Spleen (tissue), 11 donors: ENCODE data around the gene KCNJ6. TPM values are rescaled to one million over a fixed set of nuclear protein-coding genes. Genes with fewer than 3 reads are reported as not detected.

ENCODE experiments used
- DNase-seq: peaks from one replicate; pipeline ENCODE4 v3.0.0-alpha.2; 2020
- H3K27ac ChIP-seq, 8 donors: fragments of 200-600 bp; sonication (generic) in 7 of 8; 1 replicate in 4 of 8; 2 replicates in 4 of 8; pipeline versions ENCODE4 v1.5.0 to v1.8.0; 2016 to 2021; ENCODE audit warnings: inconsistent platforms in 4 of 8, mild to moderate bottlenecking in 4 of 8, moderate library complexity in 1 of 8
- H3K27me3 ChIP-seq, 7 donors: fragments of 200-600 bp; sonication (generic) in 6 of 7; replicated peaks in 1 of 7; 1 replicate in 4 of 7; 2 replicates in 3 of 7; pipeline versions ENCODE4 v1.5.0 to v1.8.0; 2016 to 2021; ENCODE audit warnings: inconsistent platforms in 3 of 7, mild to moderate bottlenecking in 1 of 7
- H3K36me3 ChIP-seq, 6 donors: fragments of 200-600 bp; sonication (generic) in 5 of 6; 1 replicate in 4 of 6; 2 replicates in 2 of 6; pipeline versions ENCODE4 v1.5.0 to v1.8.0; 2016 to 2021; ENCODE audit warnings: inconsistent platforms in 2 of 6
- H3K4me1 ChIP-seq, 6 donors: fragments of 200-600 bp; sonication (generic) in 5 of 6; 1 replicate in 3 of 6; 2 replicates in 3 of 6; pipeline versions ENCODE4 v1.5.0 to v1.8.0; 2016 to 2021; ENCODE audit warnings: inconsistent platforms in 3 of 6
- H3K4me3 ChIP-seq, 8 donors: fragments of 200-600 bp; sonication (generic) in 7 of 8; 1 replicate in 4 of 8; 2 replicates in 4 of 8; pipeline versions ENCODE4 v1.5.0 to v1.8.0; 2016 to 2021; ENCODE audit warnings: inconsistent platforms in 4 of 8, mild to moderate bottlenecking in 4 of 8, moderate library complexity in 2 of 8
- H3K9me3 ChIP-seq, 8 donors: fragments of 200-600 bp; sonication (generic) in 7 of 8; 1 replicate in 4 of 8; 2 replicates in 4 of 8; pipeline versions ENCODE4 v1.5.0 to v1.8.0; 2016 to 2021; ENCODE audit warnings: inconsistent platforms in 4 of 8
- POLR2A ChIP-seq, 3 donors: fragments of 450-650 bp; IDR thresholded peaks; one replicate each; pipeline ENCODE4 v1.5.1; 2017; ENCODE audit warnings: antibody characterized with exemption in 3 of 3, mild to moderate bottlenecking in 1 of 3
- POLR2AphosphoS5 ChIP-seq, 3 donors: sonication (generic); formaldehyde crosslinking; IDR thresholded peaks; one replicate each; pipeline ENCODE4 v1.5.1; 2017; ENCODE audit warnings: antibody characterized with exemption in 3 of 3
- WGBS, 5 donors: extraction: QIAGEN DNeasy Blood & Tissue Kit in 3 of 5; methylation state at CpG; one replicate each; pipeline versions ENCODE4 v1.1.5 to v1.1.7; 2013 to 2018; 5-methylcytosine and 5-hydroxymethylcytosine counted together
- intact Hi-C: fragments of 100-400 bp; cut with DNase I; formaldehyde crosslinking; loops from one replicate; pipeline ENCODE4 v1.15.0; 2023; ENCODE audit warnings: low total_unique reads
- polyA plus RNA-seq, 3 donors: library from polyadenylated mRNA; stranded (reverse); fragments of 200-250 nt; gene quantifications; one replicate each; pipeline ENCODE4 v1.2.1, GENCODE V29; 2013
- total RNA-seq, 7 donors: library from RNA; depleted of rRNA in 3 of 7; stranded (reverse); fragments of >200 nt in 3 of 7; fragmentation: NEBNext Ultra II Directional in 4 of 7; extraction: Animal tissue kit (Norgen Biotek cat#: 25700) in 4 of 7; gene quantifications; one replicate each; pipeline versions ENCODE4 v1.1.0 to v1.2.1, GENCODE V29; 2016 to 2021
- TF ChIP-seq, protein P1 (sequence below), 11 experiments: fragments of 200-600 bp in 7 of 11; fragments of 450-650 bp in 4 of 11; sonication (generic) in 4 of 11; IDR thresholded peaks in 8 of 11; conservative IDR thresholded peaks in 3 of 11; 1 replicate in 7 of 11; 2 replicates in 4 of 11; pipeline versions ENCODE4 v1.4.0 to v1.8.0; 2016 to 2021; ENCODE audit warnings: antibody characterized with exemption in 11 of 11, inconsistent platforms in 4 of 11, mild to moderate bottlenecking in 1 of 11
- donor health status: healthy with polysubstance abuse.
- donor health status: DM: no; HTN: no; CAD: no; lungs with moderate emphysema.
- donor health status: DM: no; HTN: no; CAD: no.
- donor health status: Bipolar disorder and iron deficiency.
- donor health status: healthy.
- donor health status: DM: no; HTN: no; CAD: no.
- donor health status: DM: yes; HTN: yes; CAD: no.

Gene KCNJ6
- total and polyA plus RNA-seq, 10 donors = under 0.01 to 0.36 (median 0.10) TPM; not detected in 6

DNA sequence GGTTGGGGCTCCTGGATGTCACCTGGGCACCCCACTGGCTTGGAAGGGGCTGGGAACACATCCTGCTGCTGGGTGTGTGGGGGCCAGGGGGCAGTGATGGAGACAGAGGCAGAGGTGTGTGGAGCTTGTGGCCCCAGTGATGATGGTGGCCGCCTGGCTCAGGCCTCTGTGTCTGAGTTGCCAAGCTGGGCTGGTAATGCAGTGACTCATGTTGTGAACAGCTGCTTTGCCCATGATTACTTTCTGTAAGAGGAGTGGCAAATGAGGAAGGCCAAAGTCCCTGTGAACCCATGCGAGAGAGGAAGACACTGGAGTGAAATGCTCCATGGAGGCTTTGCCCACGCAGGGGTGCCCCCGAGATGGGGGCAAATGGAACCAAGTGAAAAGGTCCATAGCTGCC lies 86.8 kb downstream of the KCNJ6 start:
- peaks cover 0 to 4% (median 0%) of the 10 kb centered on the region in 6 donors for H3K4me1 ChIP-seq
- peaks cover 0 to 25% (median 0%) of the 10 kb centered on the region in 7 donors for H3K27me3 ChIP-seq
- H3K27ac ChIP-seq = peak overlapping the region in 5 of 8 donors; percentile 51 to 84 (median 73)
- H3K36me3 ChIP-seq = no peaks in the 10 kb centered on the region
- intact Hi-C loops = no loop called here
- TF ChIP-seq POLR2AphosphoS5 (IDR thresholded peaks at IDR 0.05) = no peak
- DNase-seq = peak; percentile 80
- H3K4me3 ChIP-seq = peak overlapping the region in 1 of 8 donors; percentile 40
- no peaks in the 10 kb centered on the region for H3K9me3 ChIP-seq
- 40 to 62% (median 46%) methylated on average over 3 to 4 of the region's 4 CpGs for WGBS, 5 donors

DNA sequence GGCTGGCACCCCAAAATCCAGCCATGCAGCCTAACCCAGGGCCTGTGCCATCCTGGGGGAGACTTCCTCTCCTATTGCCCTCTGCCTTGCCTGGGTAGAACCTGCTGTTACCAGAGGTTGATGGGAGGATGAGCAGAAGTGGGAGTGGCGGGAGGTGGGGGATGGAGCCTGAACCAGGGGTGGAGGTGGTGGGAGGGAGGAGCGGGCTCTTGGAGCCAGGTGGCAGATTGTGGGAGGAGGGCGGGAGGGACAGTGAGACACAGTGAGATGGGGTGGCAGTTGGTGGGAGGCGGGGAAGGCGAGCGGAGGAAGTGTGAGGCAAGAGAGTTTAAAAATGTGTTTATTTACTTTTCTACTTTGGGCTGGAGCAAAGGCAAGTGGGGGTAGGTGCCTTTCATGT lies 87.3 kb downstream of the KCNJ6 start:
- H3K4me1 ChIP-seq = peaks cover 0 to 4% (median 0%) of the 10 kb centered on the region in 6 donors
- no peaks in the 10 kb centered on the region for H3K36me3 ChIP-seq
- H3K27ac ChIP-seq = peak overlapping the region in 5 of 8 donors; percentile 51 to 84 (median 73)
- H3K27me3 ChIP-seq = peaks cover 0 to 25% (median 0%) of the 10 kb centered on the region in 7 donors
- intact Hi-C loops = no loop called here
- H3K9me3 ChIP-seq = no peaks in the 10 kb centered on the region
- H3K4me3 ChIP-seq = peak overlapping the region in 1 of 8 donors; percentile 40
- TF ChIP-seq, protein P1, sequence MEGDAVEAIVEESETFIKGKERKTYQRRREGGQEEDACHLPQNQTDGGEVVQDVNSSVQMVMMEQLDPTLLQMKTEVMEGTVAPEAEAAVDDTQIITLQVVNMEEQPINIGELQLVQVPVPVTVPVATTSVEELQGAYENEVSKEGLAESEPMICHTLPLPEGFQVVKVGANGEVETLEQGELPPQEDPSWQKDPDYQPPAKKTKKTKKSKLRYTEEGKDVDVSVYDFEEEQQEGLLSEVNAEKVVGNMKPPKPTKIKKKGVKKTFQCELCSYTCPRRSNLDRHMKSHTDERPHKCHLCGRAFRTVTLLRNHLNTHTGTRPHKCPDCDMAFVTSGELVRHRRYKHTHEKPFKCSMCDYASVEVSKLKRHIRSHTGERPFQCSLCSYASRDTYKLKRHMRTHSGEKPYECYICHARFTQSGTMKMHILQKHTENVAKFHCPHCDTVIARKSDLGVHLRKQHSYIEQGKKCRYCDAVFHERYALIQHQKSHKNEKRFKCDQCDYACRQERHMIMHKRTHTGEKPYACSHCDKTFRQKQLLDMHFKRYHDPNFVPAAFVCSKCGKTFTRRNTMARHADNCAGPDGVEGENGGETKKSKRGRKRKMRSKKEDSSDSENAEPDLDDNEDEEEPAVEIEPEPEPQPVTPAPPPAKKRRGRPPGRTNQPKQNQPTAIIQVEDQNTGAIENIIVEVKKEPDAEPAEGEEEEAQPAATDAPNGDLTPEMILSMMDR (IDR thresholded peaks at IDR 0.05 in 8 of 11, conservative IDR thresholded peaks at IDR 0.05 in 3 of 11) = no peak
- TF ChIP-seq POLR2A (IDR thresholded peaks at IDR 0.05) (no peak), POLR2AphosphoS5 (IDR thresholded peaks at IDR 0.05) (no peak)
- WGBS, 5 donors = 18 to 47% (median 36%) methylated on average over 6 of the region's 6 CpGs
- DNase-seq = no peak

DNA sequence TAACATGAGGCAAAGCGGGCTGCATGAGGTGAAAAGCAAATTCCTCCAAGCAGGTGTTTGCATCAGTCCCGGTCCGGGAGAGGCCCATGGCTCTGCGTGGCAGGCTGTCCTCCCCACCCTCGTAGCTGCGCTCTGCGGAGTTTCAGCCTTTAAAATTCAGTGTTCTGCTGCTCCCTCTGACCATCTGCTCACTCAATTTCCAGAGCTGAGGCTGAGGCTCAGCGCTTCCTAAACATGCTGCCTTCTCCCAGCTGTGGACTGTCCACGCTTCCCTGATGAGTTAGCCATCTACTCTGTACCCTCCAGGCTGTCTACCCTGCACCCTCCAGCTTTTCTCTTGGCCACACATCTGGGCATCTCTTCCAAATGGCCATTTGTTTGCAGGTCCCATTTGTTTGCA lies 87.7 kb downstream of the KCNJ6 start:
- peaks cover 0 to 25% (median 0%) of the 10 kb centered on the region in 7 donors for H3K27me3 ChIP-seq
- no peaks in the 10 kb centered on the region for H3K9me3 ChIP-seq
- DNase-seq = no peak
- TF ChIP-seq POLR2AphosphoS5 (IDR thresholded peaks at IDR 0.05) (no peak), POLR2A (IDR thresholded peaks at IDR 0.05) (no peak)
- TF ChIP-seq, protein P1 (IDR thresholded peaks at IDR 0.05 in 8 of 11, conservative IDR thresholded peaks at IDR 0.05 in 3 of 11) = no peak
- peaks cover 0 to 4% (median 0%) of the 10 kb centered on the region in 6 donors for H3K4me1 ChIP-seq
- WGBS, 5 donors = 73 to 85% (median 81%) methylated on average over 9 of the region's 9 CpGs
- H3K36me3 ChIP-seq = no peaks in the 10 kb centered on the region
- intact Hi-C loops = no loop called here
- H3K27ac ChIP-seq = peak overlapping the region in 4 of 8 donors; percentile 41 to 84 (median 71)
- peak overlapping the region in 1 of 8 donors; percentile 40 for H3K4me3 ChIP-seq

DNA sequence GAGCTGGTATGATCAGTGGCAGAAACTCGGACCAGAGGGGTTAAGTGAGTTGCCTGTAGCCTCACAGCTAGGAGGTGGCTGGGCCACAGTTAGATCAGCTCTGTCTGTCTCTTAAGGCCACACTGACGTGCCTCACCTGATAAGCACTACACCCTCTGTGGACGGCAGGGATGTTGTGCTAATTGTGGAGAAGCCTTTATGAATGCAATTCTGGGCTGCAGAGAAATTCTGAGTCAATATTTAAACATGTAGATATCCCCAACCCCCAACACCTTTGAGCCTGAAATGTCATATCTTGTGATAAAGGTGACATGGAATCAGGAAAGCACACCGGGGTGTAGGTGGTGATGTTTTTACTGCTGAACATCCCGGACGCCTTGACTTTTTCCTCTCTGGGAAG lies 88.3 kb downstream of the KCNJ6 start:
- Histone ChIP-seq H3K9me3 (no peaks in the 10 kb centered on the region), H3K36me3 (no peaks in the 10 kb centered on the region), H3K27ac (peak overlapping the region in 1 of 8 donors; percentile 84), H3K4me1 (peaks cover 0 to 4% (median 0%) of the 10 kb centered on the region in 6 donors), H3K4me3 (no peak overlapping the region), H3K27me3 (peaks cover 0 to 20% (median 0%) of the 10 kb centered on the region in 7 donors)
- no peak for TF ChIP-seq POLR2A (IDR thresholded peaks at IDR 0.05)
- TF ChIP-seq, protein P1 (IDR thresholded peaks at IDR 0.05 in 8 of 11, conservative IDR thresholded peaks at IDR 0.05 in 3 of 11) = no peak
- TF ChIP-seq POLR2AphosphoS5 (IDR thresholded peaks at IDR 0.05) = no peak
- intact Hi-C loops = no loop called here
- DNase-seq = no peak
- WGBS, 5 donors = 81 to 90% (median 85%) methylated on average over 6 of the region's 6 CpGs
